ENCODE data around the gene PRR7.
"Not testable (repeated sequence)": the region's sequence is repeated elsewhere in the genome, so short reads cannot be mapped to it uniquely, and the experiment has no call there.

The PRR7 gene

GRCh38 chr5:177478711-177479646 lies 32.4 kb downstream of the PRR7 start:
- no peak for DNase-seq (ENCODE audit: low spot score)
- TF ChIP-seq, protein P1, sequence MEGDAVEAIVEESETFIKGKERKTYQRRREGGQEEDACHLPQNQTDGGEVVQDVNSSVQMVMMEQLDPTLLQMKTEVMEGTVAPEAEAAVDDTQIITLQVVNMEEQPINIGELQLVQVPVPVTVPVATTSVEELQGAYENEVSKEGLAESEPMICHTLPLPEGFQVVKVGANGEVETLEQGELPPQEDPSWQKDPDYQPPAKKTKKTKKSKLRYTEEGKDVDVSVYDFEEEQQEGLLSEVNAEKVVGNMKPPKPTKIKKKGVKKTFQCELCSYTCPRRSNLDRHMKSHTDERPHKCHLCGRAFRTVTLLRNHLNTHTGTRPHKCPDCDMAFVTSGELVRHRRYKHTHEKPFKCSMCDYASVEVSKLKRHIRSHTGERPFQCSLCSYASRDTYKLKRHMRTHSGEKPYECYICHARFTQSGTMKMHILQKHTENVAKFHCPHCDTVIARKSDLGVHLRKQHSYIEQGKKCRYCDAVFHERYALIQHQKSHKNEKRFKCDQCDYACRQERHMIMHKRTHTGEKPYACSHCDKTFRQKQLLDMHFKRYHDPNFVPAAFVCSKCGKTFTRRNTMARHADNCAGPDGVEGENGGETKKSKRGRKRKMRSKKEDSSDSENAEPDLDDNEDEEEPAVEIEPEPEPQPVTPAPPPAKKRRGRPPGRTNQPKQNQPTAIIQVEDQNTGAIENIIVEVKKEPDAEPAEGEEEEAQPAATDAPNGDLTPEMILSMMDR (IDR thresholded peaks at IDR 0.05; ENCODE audit: extremely low read depth, insufficient read depth, missing control alignments), result no peak
- in situ Hi-C loops (cut with MboI; ENCODE audit: low pct_unique_long_range_greater_than_20kb, low sequenced_read_pairs, unreplicated experiment), result no loop called here

- TF ChIP-seq, protein P1 (IDR thresholded peaks at IDR 0.05; ENCODE audit: extremely low read depth, insufficient read depth, missing control alignments), result no peak
- DNase-seq (ENCODE audit: low spot score), result no peak
- in situ Hi-C loops (cut with MboI; ENCODE audit: low pct_unique_long_range_greater_than_20kb, low sequenced_read_pairs, unreplicated experiment), result no loop called here
Measured at GRCh38 chr5:177479774-177480173, 33.2 kb downstream of the PRR7 start.

DNA sequence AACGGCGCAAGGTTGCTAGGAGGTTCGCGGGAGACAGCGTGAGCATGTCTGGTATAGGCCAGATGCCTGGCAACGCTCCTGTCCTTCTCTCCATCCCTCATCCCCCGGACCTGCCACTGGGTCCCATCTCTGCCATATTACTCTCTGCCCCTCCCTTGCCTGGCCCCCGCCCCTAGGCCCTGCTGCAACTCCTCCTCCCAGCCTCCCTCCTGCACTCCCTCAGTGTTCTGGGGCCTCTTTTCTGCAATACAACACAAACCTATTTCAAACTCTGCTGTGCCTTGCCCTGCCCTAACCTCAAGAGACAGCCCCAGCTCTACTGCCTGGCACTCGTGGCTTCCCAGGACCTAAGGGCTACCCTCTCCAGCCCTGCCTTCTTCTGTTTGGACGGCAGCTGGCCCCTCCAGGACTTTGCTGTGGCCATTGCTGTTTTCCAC lies 35.8 kb downstream of the PRR7 start:
- in situ Hi-C loops (cut with MboI; ENCODE audit: low pct_unique_long_range_greater_than_20kb, low sequenced_read_pairs, unreplicated experiment), result no loop called here
- DNase-seq (ENCODE audit: low spot score), result no peak
- TF ChIP-seq, protein P1 (IDR thresholded peaks at IDR 0.05; ENCODE audit: extremely low read depth, insufficient read depth, missing control alignments), result no peak

GRCh38 chr5:177483042-177483441 lies 36.4 kb downstream of the PRR7 start:
- in situ Hi-C loops (cut with MboI; ENCODE audit: low pct_unique_long_range_greater_than_20kb, low sequenced_read_pairs, unreplicated experiment), result no loop called here
- TF ChIP-seq, protein P1 (IDR thresholded peaks at IDR 0.05; ENCODE audit: extremely low read depth, insufficient read depth, missing control alignments), result no peak
- DNase-seq (ENCODE audit: low spot score), result no peak

DNA sequence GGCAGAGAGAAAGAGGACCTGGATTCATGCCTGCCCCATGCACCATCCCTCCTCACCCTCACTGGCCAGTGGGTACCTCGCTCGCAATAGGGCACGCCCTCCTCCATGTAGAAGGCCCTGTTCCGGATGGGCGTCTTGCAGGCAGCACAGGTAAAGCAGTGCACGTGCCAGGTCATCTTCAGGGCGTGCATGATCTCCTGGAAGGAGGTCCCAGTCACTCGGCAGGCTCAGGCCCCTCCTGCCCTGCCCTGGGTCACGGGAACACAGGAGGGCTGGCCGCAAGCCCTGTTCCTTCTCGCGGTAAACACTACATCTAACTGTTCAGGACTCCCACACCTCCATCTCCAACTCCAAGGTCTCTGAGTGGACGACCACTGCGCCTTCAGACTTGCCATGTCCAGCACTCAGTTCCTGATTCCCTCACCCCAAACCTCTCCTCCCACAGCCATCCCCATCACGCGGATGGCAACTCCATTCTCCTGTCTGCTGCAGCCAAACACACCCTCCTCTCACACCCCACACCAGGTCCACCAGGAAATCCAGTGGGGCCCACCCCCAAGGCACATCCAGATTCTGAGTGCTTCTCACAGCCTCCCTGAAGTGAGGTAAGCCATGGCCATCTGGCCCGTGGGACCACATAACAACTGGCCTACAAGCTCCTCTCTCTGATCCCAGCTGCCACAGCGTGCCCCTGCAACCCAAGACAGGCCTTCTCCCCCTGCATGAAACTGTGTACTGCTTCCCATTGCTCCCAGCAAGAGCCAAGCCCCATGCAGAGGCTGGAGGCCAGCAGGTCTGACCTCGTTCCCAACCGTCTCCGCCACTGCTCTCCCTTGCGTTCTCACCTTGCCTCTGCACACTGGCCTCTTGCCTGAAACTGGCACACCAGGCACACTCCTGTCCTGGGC lies 37.6 kb downstream of the PRR7 start:
- TF ChIP-seq, protein P1 (IDR thresholded peaks at IDR 0.05; ENCODE audit: extremely low read depth, insufficient read depth, missing control alignments), result no peak
- in situ Hi-C loops (cut with MboI; ENCODE audit: low pct_unique_long_range_greater_than_20kb, low sequenced_read_pairs, unreplicated experiment), result no loop called here
- DNase-seq (ENCODE audit: low spot score), result no peak

DNA sequence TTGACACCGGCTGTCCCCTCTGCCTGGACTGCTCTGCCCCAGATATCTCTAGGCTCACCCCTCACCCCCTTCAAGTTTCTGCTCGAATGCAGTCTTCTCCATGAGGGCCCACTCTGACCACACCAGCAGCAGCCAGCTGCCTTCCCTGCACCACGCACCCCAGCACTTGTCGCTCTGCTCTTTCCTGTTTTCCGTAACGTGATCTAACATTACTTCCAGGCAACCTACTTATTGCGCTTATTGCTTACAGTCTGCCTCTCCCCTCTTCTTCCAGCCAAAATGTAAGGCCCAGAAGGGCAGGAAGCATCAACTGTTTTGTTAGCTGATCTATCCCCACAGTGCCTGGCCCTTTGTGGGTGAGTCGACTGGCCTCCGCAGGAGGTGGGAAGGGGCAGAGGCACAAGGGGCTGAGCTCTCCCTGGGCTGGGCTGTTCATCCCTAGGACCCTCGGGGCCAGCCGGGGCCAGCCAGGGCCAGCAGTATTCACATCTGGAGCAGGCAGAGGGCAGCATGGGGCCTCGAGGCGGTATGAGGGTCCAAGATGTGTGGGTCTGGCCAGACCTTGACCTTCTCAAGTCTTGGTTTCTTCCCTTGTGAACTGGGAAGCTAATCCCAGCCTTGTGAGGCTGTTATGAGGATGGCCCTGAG lies 38.4 kb downstream of the PRR7 start:
- TF ChIP-seq, protein P1 (IDR thresholded peaks at IDR 0.05; ENCODE audit: extremely low read depth, insufficient read depth, missing control alignments), result no peak

DNA sequence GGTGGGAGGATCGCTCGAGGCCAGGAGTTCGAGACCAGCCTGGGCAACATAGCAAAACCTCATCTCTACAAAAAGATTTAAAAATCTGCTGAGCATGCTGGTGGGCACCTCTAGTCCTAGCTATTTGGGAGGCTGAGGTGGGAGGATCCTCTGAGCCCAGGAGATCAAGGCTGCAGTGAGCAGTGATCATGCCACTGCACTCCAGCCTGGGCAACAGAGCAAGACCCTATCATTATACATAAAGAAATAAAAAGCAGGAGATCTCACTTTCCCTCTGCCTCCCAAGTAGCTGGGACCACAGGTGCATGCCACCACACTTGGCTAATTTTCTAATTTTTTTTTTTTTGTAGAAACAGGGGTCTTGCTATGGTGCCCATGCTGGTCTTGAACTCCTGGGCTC lies 39.1 kb downstream of the PRR7 start:
- DNase-seq (ENCODE audit: low spot score); in situ Hi-C loops (cut with MboI; ENCODE audit: low pct_unique_long_range_greater_than_20kb, low sequenced_read_pairs, unreplicated experiment): not testable (repeated sequence)

More for the DNA sequence above, 38.4 kb downstream of the PRR7 start:
- in situ Hi-C loops (cut with MboI; ENCODE audit: low pct_unique_long_range_greater_than_20kb, low sequenced_read_pairs, unreplicated experiment), result no loop called here
- DNase-seq (ENCODE audit: low spot score), result no peak

Data from GM13977 (cell line).